Measurements from ENCODE around the gene NELFA.

The NELFA gene

DNA sequence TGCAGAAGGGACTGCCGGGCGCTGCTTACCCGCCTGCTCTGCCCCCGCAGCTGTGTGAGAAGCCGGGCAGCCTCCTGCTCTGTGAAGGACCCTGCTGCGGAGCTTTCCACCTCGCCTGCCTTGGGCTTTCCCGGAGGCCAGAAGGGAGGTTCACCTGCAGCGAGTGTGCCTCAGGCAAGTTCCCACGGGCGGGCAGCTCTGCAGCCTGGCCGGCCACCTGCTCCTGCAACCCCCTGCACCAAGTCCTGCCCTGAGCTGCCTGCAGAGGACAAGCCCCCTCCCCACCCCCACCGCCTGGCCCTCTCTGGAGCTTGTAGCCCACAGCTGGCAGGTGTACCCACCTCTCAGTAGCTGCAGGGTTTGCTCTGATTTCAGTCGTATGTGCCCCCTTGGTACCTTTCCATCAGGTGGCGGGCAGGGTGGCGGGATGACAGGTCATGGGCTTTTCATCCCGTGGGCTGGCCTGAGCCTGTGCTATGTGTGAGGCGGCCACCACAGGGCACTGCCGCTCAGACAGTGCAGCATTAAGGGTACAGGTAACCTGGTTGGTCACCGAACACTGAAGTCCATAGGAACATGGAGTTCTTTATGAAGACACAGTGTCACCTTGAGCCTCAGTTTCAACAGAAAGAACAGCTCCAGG lies 56.6 kb downstream of the NELFA start:
- DNase-seq (ENCODE audit: low read depth) = no peak
- H3K4me3 ChIP-seq (ENCODE audit: low read length) = no peak overlapping the region
- TF ChIP-seq CTCF (IDR thresholded peaks at IDR 0.05; ENCODE audit: insufficient read depth, low read depth, low read length, missing control alignments) = no peak

- no peak for DNase-seq (ENCODE audit: low read depth)
Measured at GRCh38 chr4:1950369-1950768, 58.4 kb downstream of the NELFA start.

DNA sequence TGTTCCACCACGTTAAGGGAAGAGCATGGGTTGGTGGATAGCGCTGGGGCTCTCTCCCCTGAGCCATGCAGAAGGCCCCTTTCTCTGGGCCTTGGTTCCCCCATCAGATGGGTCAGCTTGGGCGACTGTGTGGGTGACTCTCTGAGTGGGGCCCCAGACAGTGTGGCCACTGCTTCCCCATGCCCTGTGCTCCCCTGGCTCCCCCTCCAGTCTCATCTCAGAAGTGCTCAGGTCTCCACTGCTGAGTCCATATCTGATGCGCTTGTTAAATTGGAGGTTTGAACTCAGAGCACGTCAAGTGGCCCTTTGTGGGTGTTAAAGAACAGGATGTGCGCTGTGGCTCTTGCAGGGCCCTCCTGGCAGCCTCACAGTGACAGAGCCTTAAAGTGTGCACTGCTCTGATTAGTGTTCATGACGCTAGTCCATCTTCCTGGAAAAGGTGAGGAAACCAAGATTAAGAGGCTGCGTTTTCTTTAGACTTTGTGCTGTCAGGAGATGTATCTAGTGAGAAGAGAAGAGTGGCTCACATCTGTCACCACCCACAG lies 59.8 kb downstream of the NELFA start:
- no peak for TF ChIP-seq CTCF (IDR thresholded peaks at IDR 0.05; ENCODE audit: insufficient read depth, low read depth, low read length, missing control alignments)
- no peak for DNase-seq (ENCODE audit: low read depth)

More at GRCh38 chr4:1950369-1950768, 58.4 kb downstream of the NELFA start:
- TF ChIP-seq CTCF (IDR thresholded peaks at IDR 0.05; ENCODE audit: insufficient read depth, low read depth, low read length, missing control alignments) = no peak
- no peak overlapping the region for H3K4me3 ChIP-seq (ENCODE audit: low read length)

DNA sequence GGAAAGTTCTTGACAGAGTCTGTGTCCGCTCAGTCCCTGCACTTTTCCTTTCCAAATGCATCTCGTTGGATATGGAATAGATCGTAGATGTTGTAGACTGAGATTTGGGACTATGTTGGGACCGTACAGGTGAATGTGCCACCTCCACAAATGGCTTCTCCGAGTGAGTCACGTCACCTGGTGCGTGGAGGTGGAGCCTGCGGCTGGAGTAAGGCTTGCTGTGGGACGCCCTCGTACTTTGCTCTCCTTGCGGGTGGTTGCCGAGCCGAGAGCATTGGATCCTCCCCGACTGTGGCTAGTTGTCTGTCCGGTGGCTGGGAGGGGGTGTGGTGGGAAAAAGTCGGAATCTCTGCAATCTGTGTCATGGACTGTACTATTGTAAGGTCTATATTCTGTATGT lies 60.5 kb downstream of the NELFA start:
- no peak for TF ChIP-seq CTCF (IDR thresholded peaks at IDR 0.05; ENCODE audit: insufficient read depth, low read depth, low read length, missing control alignments)
- H3K4me3 ChIP-seq (ENCODE audit: low read length) = no peak overlapping the region
- DNase-seq (ENCODE audit: low read depth) = no peak

More for the DNA sequence above, 59.8 kb downstream of the NELFA start:
- H3K4me3 ChIP-seq (ENCODE audit: low read length) = no peak overlapping the region

- no peak overlapping the region for H3K4me3 ChIP-seq (ENCODE audit: low read length)
- TF ChIP-seq CTCF (IDR thresholded peaks at IDR 0.05; ENCODE audit: insufficient read depth, low read depth, low read length, missing control alignments) = no peak
- no peak for DNase-seq (ENCODE audit: low read depth)
Measured at GRCh38 chr4:1945912-1946311, 62.9 kb downstream of the NELFA start.

DNA sequence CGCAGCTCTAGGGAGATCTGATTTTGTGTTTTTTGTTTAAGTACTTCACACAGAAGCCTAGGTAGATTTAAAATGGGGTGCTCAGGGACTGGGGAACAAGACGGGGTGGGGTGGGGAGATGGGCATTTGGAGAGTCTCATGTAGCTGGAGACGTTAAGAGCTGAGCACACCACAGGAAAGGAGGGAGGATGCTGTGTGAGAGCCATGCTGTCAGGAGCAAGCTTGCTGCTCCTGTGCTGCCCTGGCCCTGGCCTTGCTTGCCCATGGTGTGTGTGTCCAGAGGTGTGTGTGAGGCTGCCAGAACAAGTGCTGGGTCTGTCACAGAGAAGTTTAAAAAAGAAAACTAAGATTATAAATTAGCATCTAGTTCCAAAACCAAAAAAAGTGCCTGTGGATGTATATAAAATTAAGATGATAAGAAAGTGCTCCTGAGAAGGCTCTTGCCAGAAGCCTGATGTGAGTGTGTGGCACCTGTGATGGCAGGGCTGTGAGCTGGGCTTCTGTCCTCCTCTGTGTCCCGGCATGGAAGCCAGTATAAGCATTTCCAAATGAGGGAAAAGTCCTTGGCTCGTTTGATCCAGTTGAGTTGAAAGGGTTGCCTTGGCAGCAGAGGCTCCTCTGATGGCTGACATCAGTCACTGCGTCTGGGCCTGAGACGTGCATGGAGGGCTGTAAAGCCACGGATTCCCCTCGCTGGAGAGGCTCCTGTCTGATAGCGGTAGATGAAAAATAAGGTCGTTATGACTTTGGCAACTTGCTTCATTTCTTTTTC lies 63.5 kb downstream of the NELFA start:
- DNase-seq (ENCODE audit: low read depth) = no peak
- TF ChIP-seq CTCF (IDR thresholded peaks at IDR 0.05; ENCODE audit: insufficient read depth, low read depth, low read length, missing control alignments) = no peak
- no peak overlapping the region for H3K4me3 ChIP-seq (ENCODE audit: low read length)

All from epithelial cell of esophagus (primary cell).